Thoracic aorta (tissue), 2 donors: Measurements from ENCODE around the gene NANOS3. TPM values are rescaled to one million over a fixed set of nuclear protein-coding genes. Genes with fewer than 3 reads are reported as not detected.

ENCODE experiments used
- ATAC-seq: fragments of 150-250 bp; one replicate; pipeline ENCODE4 v1.8.0; 2017; ENCODE audit warnings: low read depth; ENCODE audit not compliant: insufficient number of reproducible peaks, low FRiP score
- DNase-seq: peaks from one replicate; pipeline ENCODE4 v3.0.0-alpha.2; 2020; ENCODE audit warnings: low spot score
- H3K27ac ChIP-seq, 2 donors: fragments of 200-600 bp; sonication (generic); 1 replicate in 1 of 2; 2 replicates in 1 of 2; pipeline ENCODE4 v1.5.1; 2016; ENCODE audit warnings: mild to moderate bottlenecking in 2 of 2, moderate library complexity in 2 of 2
- H3K27me3 ChIP-seq: fragments of 200-600 bp; sonication (generic); replicated peaks from 2 replicates; pipeline ENCODE4 v1.6.0; 2016; ENCODE audit warnings: mild to moderate bottlenecking; ENCODE audit not compliant: insufficient read depth
- H3K36me3 ChIP-seq: fragments of 200-600 bp; sonication (generic); one replicate; pipeline ENCODE4 v1.5.1; 2016
- H3K4me1 ChIP-seq, 2 donors: fragments of 200-600 bp; sonication (generic); 1 replicate in 1 of 2; 2 replicates in 1 of 2; pipeline versions ENCODE4 v1.5.1 to v1.6.0; 2016; ENCODE audit warnings: low read depth in 2 of 2, mild to moderate bottlenecking in 1 of 2; ENCODE audit not compliant: control insufficient read depth in 1 of 2
- H3K4me3 ChIP-seq: fragments of 200-600 bp; sonication (generic); 2 replicates; pipeline ENCODE4 v1.5.1; 2016; ENCODE audit warnings: mild to moderate bottlenecking
- H3K9me3 ChIP-seq: fragments of 200-600 bp; sonication (generic); 2 replicates; pipeline ENCODE4 v1.5.1; 2016
- CTCF ChIP-seq: fragments of 200-600 bp; sonication (generic); IDR thresholded peaks from one replicate; pipeline ENCODE4 v1.5.1; 2019; ENCODE audit warnings: antibody characterized with exemption
- total RNA-seq, 2 donors: library from RNA; depleted of rRNA; stranded (reverse); fragments of >200 nt; gene quantifications; one replicate each; pipeline versions ENCODE4 v1.1.0 to v1.2.3, GENCODE V29; 2016

The NANOS3 gene
- total RNA-seq, 2 donors from 2014 or later: not detected

- Histone ChIP-seq H3K27me3 (no peaks in the 10 kb centered on the region), H3K4me1 (no peaks in the 10 kb centered on the region), H3K9me3 (no peaks in the 10 kb centered on the region), H3K27ac (no peak overlapping the region), H3K36me3 (no peaks in the 10 kb centered on the region), H3K4me3 (no peak overlapping the region)
- TF ChIP-seq CTCF: no peak
- ATAC-seq (no peak), DNase-seq (no peak)
These were observed 15.9 kb downstream of the NANOS3 start for GRCh38 chr19:13892870-13893269.

- H3K27ac ChIP-seq: no peak overlapping the region
- no peak for TF ChIP-seq CTCF
- H3K27me3 ChIP-seq: no peaks in the 10 kb centered on the region
- DNase-seq (no peak), ATAC-seq (no peak)
- no peak overlapping the region for H3K4me3 ChIP-seq
- H3K4me1 ChIP-seq: no peaks in the 10 kb centered on the region
- H3K9me3 ChIP-seq: no peaks in the 10 kb centered on the region
- H3K36me3 ChIP-seq: no peaks in the 10 kb centered on the region
These were observed 17.6 kb downstream of the NANOS3 start for GRCh38 chr19:13894552-13894951.

- ATAC-seq (no peak), DNase-seq (no peak)
- Histone ChIP-seq H3K27me3 (no peaks in the 10 kb centered on the region), H3K9me3 (no peaks in the 10 kb centered on the region), H3K4me3 (no peak overlapping the region), H3K27ac (no peak overlapping the region), H3K36me3 (no peaks in the 10 kb centered on the region), H3K4me1 (no peaks in the 10 kb centered on the region)
- no peak for TF ChIP-seq CTCF
These were observed 19.3 kb downstream of the NANOS3 start for GRCh38 chr19:13896227-13896626.

GRCh38 chr19:13899393-13899792 lies 22.5 kb downstream of the NANOS3 start:
- Histone ChIP-seq H3K4me3 (no peak overlapping the region), H3K4me1 (no peaks in the 10 kb centered on the region), H3K27ac (no peak overlapping the region), H3K9me3 (no peaks in the 10 kb centered on the region), H3K27me3 (no peaks in the 10 kb centered on the region), H3K36me3 (no peaks in the 10 kb centered on the region)
- no peak for TF ChIP-seq CTCF
- DNase-seq (no peak), ATAC-seq (no peak)

- no peak overlapping the region for H3K27ac ChIP-seq
- H3K4me3 ChIP-seq: no peak overlapping the region
- no peaks in the 10 kb centered on the region for H3K36me3 ChIP-seq
- ATAC-seq (no peak), DNase-seq (no peak)
- no peak for TF ChIP-seq CTCF
- no peaks in the 10 kb centered on the region for H3K9me3 ChIP-seq
- H3K4me1 ChIP-seq: no peaks in the 10 kb centered on the region
- no peaks in the 10 kb centered on the region for H3K27me3 ChIP-seq
These were observed 23.1 kb downstream of the NANOS3 start for GRCh38 chr19:13899912-13900584.
